Tibial nerve (tissue), 4 donors: ENCODE results near the gene DGKD. TPM values are rescaled to one million over a fixed set of nuclear protein-coding genes. Genes with fewer than 3 reads are reported as not detected.
"Not testable (repeated sequence)": the region's sequence is repeated elsewhere in the genome, so short reads cannot be mapped to it uniquely, and the experiment has no call there.

ENCODE experiments used
- DNase-seq, 2 donors: peaks; one replicate each; pipeline ENCODE4 v3.0.0-alpha.2; 2019; ENCODE audit warnings: low spot score in 2 of 2
- H3K27ac ChIP-seq, 4 donors: fragments of 200-600 bp; sonication (generic) in 3 of 4; one replicate each; pipeline ENCODE4 v1.5.1; 2017 to 2019; ENCODE audit warnings: mild to moderate bottlenecking in 1 of 4
- H3K27me3 ChIP-seq, 2 donors: fragments of 200-600 bp; sonication (generic) in 1 of 2; one replicate each; pipeline versions ENCODE4 v1.5.1 to v1.6.0; 2017 to 2019
- H3K36me3 ChIP-seq, 3 donors: fragments of 200-600 bp; sonication (generic); one replicate each; pipeline ENCODE4 v1.5.1; 2018 to 2019
- H3K4me1 ChIP-seq, 4 donors: fragments of 200-600 bp; sonication (generic) in 3 of 4; one replicate each; pipeline ENCODE4 v1.5.1; 2017 to 2019
- H3K4me3 ChIP-seq, 4 donors: fragments of 200-600 bp; sonication (generic) in 3 of 4; one replicate each; pipeline ENCODE4 v1.5.1; 2017 to 2019; ENCODE audit warnings: mild to moderate bottlenecking in 1 of 4, moderate library complexity in 1 of 4
- H3K9me3 ChIP-seq, 4 donors: fragments of 200-600 bp; sonication (generic) in 3 of 4; one replicate each; pipeline ENCODE4 v1.5.1; 2017 to 2019
- EP300 ChIP-seq, 2 donors: sonication (generic); formaldehyde crosslinking; IDR thresholded peaks; one replicate each; pipeline ENCODE4 v1.6.1; 2017; ENCODE audit warnings: antibody characterized with exemption in 2 of 2, mild to moderate bottlenecking in 1 of 2
- POLR2A ChIP-seq, 2 donors: fragments of 450-650 bp; IDR thresholded peaks; one replicate each; pipeline ENCODE4 v1.6.1; 2017; ENCODE audit warnings: antibody characterized with exemption in 2 of 2, mild to moderate bottlenecking in 2 of 2, moderate library complexity in 2 of 2
- WGBS, 2 donors: methylation state at CpG; one replicate each; pipeline ENCODE4 v1.1.5; 2018; 5-methylcytosine and 5-hydroxymethylcytosine counted together
- total RNA-seq, 4 donors: library from RNA; depleted of rRNA; stranded (reverse); fragments of >200 nt; gene quantifications; one replicate each; pipeline ENCODE4 v1.1.0, GENCODE V29; 2016
- TF ChIP-seq, protein P1 (sequence below), 5 experiments: fragments of 200-600 bp in 3 of 5; fragments of 450-650 bp in 2 of 5; sonication (generic) in 3 of 5; IDR thresholded peaks; one replicate each; pipeline ENCODE4 v1.5.1; 2016 to 2019; ENCODE audit warnings: antibody characterized with exemption in 5 of 5, mild to moderate bottlenecking in 3 of 5, moderate library complexity in 2 of 5

The DGKD gene
- total RNA-seq, 4 donors from 2014 or later: 6.5 to 11.7 (median 7.4) TPM

DNA sequence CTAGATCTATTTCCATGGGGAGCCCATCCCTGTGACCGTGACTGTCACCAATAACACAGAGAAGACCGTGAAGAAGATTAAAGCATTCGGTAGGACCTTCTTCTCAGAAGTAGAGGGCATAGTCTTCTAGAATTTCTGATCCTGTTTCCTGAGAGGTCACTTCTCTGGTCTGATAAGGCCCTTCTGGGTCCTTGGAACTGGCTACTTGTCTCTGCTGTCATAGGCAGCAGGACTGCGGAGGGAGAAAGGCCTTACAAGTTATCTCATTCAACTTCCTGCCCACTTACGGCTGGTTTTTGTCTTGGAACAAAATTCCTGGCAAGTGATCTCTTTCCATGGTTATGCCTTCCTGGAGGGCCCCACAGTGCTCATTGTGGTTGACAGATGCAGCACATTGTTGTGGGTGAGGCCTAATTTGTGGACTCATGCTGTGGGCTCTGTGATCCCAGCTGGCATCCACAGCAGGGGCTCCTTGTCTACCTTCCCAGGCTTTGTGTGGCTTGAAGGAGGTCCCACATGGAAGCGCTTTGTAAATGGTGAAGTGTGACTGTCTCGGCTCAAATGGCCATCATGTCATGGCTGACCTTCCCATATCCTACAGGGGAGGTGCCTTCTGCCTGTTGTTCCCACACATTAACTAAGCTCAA is 24.7 kb upstream of the DGKD start:
- Histone ChIP-seq H3K27me3 (no peaks in the 10 kb centered on the region), H3K9me3 (no peaks in the 10 kb centered on the region), H3K4me3 (no peak overlapping the region), H3K27ac (no peak overlapping the region), H3K36me3 (no peaks in the 10 kb centered on the region), H3K4me1 (peaks cover 0 to 7% (median 0%) of the 10 kb centered on the region in 4 donors)
- no peak for DNase-seq
- TF ChIP-seq, protein P1, sequence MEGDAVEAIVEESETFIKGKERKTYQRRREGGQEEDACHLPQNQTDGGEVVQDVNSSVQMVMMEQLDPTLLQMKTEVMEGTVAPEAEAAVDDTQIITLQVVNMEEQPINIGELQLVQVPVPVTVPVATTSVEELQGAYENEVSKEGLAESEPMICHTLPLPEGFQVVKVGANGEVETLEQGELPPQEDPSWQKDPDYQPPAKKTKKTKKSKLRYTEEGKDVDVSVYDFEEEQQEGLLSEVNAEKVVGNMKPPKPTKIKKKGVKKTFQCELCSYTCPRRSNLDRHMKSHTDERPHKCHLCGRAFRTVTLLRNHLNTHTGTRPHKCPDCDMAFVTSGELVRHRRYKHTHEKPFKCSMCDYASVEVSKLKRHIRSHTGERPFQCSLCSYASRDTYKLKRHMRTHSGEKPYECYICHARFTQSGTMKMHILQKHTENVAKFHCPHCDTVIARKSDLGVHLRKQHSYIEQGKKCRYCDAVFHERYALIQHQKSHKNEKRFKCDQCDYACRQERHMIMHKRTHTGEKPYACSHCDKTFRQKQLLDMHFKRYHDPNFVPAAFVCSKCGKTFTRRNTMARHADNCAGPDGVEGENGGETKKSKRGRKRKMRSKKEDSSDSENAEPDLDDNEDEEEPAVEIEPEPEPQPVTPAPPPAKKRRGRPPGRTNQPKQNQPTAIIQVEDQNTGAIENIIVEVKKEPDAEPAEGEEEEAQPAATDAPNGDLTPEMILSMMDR (IDR thresholded peaks at IDR 0.05): no peak
- no peak for TF ChIP-seq EP300 (IDR thresholded peaks at IDR 0.05)
- TF ChIP-seq POLR2A (IDR thresholded peaks at IDR 0.05): no peak
- 73 to 74% methylated on average over 7 of the region's 7 CpGs for WGBS, 2 donors

DNA sequence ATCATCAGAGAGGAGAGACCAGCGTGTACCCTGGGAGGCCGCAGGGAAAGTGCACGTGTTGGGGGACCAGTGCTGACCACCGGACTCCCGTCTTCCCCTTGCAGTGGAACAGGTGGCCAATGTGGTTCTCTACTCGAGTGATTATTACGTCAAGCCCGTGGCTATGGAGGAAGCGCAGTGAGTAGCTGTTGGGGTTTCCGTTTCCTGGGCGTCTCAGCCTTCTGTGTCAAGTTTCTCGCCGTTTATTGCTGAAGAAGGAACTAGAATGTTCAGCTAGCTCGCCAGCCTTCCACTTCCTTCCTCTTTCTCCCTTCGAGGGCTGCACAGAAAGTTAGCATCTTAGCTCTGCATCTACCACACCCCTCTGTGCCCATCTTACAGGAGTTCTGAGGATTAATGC is 22.8 kb upstream of the DGKD start:
- Histone ChIP-seq H3K27me3 (no peaks in the 10 kb centered on the region), H3K4me3 (no peak overlapping the region), H3K4me1 (peaks cover 0 to 7% (median 0%) of the 10 kb centered on the region in 4 donors), H3K9me3 (no peaks in the 10 kb centered on the region), H3K36me3 (no peaks in the 10 kb centered on the region), H3K27ac (peak overlapping the region in 2 of 4 donors; percentile 45 to 70)
- TF ChIP-seq, protein P1 (IDR thresholded peaks at IDR 0.05): no peak
- TF ChIP-seq POLR2A (IDR thresholded peaks at IDR 0.05): peak in 1 of 2 donors; percentile 5
- TF ChIP-seq EP300 (IDR thresholded peaks at IDR 0.05): peak; percentile 82 to 88
- 76 to 77% methylated on average over 15 of the region's 15 CpGs for WGBS, 2 donors
- DNase-seq: peak; percentile 16 to 61

DNA sequence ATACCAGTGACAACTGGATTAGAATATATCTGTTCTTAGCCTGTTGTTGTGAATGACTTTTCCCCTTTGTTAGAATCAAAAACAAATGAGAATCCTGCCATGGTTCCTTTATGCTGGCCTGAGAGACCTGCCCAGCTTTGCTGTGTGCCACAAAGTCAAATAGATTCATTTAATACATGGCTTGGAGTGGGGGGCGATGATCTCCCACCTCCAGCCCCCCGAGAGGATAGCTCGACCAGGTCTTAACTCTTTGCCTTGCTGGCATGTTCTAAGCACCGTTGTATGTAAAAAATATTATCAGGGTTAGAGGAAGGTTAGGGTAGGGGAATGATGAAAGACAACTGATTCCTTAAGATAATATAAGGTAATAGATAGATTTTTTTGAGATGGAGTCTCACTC is 22.2 kb upstream of the DGKD start:
- Histone ChIP-seq H3K36me3 (no peaks in the 10 kb centered on the region), H3K4me3 (no peak overlapping the region), H3K27ac (peak overlapping the region in 3 of 4 donors; percentile 64 to 73 (median 70)), H3K4me1 (peaks cover 0 to 7% (median 0%) of the 10 kb centered on the region in 4 donors), H3K9me3 (no peaks in the 10 kb centered on the region), H3K27me3 (no peaks in the 10 kb centered on the region)
- TF ChIP-seq, protein P1 (IDR thresholded peaks at IDR 0.05): no peak
- TF ChIP-seq EP300 (IDR thresholded peaks at IDR 0.05): no peak
- TF ChIP-seq POLR2A (IDR thresholded peaks at IDR 0.05): no peak
- WGBS, 2 donors: 81% methylated on average over 4 of the region's 4 CpGs
- DNase-seq: no peak

DNA sequence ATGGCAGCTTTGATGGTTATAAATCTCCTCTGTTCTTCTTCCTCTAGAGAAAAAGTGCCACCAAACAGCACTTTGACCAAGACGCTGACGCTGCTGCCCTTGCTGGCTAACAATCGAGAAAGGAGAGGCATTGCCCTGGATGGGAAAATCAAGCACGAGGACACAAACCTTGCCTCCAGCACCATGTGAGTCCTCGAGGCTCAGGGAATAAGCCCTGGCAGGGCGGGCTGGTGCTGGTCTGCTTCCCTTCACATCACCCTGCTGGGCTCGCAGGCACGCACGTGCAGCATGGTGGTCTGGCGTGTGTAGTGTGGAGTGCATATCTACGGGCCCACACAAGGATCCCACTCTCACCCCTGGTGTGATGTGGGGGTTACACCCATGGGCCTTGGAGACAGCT is 19.4 kb upstream of the DGKD start:
- no peak overlapping the region for H3K4me3 ChIP-seq
- TF ChIP-seq POLR2A (IDR thresholded peaks at IDR 0.05): no peak
- TF ChIP-seq, protein P1 (IDR thresholded peaks at IDR 0.05): no peak
- 87 to 89% methylated on average over 11 of the region's 11 CpGs for WGBS, 2 donors
- H3K9me3 ChIP-seq: no peaks in the 10 kb centered on the region
- no peak overlapping the region for H3K27ac ChIP-seq
- peaks cover 0 to 7% (median 0%) of the 10 kb centered on the region in 4 donors for H3K4me1 ChIP-seq
- no peak for DNase-seq
- no peaks in the 10 kb centered on the region for H3K27me3 ChIP-seq
- no peaks in the 10 kb centered on the region for H3K36me3 ChIP-seq

DNA sequence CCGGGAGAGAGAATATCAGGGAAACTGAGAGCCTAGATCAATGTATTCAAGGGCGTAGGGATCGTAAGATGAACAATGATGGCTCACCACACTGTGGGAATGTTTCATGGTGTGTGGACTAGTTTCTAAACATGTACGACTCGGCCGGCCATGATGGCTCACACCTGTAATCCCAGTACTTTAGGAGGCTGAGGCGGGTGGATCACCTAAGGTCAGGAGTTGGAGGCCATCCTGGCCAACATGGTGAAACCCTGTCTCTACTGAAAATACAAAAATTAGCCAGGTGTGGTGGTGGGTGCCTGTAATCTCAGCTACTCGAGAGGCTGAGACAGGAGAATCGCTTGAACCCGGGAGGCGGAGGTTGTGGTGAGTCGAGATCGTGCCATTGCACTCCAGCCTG is 18.2 kb upstream of the DGKD start:
- not testable (repeated sequence) for H3K36me3 ChIP-seq, DNase-seq, H3K27me3 ChIP-seq, H3K4me3 ChIP-seq, H3K4me1 ChIP-seq, H3K27ac ChIP-seq, H3K9me3 ChIP-seq
- 92 to 94% methylated on average over 13 of the region's 13 CpGs for WGBS, 2 donors
